GM19035 (cell line): Measurements from ENCODE around the gene RBPMS2.
"Not testable (repeated sequence)": the region's sequence is repeated elsewhere in the genome, so short reads cannot be mapped to it uniquely, and the experiment has no call there.

ENCODE experiments used
- ATAC-seq: cut with Tn5 transposase; IDR thresholded peaks from one replicate; pipeline ENCODE4 v1.9.1; 2021; ENCODE audit not compliant: unreplicated experiment

The RBPMS2 gene

DNA sequence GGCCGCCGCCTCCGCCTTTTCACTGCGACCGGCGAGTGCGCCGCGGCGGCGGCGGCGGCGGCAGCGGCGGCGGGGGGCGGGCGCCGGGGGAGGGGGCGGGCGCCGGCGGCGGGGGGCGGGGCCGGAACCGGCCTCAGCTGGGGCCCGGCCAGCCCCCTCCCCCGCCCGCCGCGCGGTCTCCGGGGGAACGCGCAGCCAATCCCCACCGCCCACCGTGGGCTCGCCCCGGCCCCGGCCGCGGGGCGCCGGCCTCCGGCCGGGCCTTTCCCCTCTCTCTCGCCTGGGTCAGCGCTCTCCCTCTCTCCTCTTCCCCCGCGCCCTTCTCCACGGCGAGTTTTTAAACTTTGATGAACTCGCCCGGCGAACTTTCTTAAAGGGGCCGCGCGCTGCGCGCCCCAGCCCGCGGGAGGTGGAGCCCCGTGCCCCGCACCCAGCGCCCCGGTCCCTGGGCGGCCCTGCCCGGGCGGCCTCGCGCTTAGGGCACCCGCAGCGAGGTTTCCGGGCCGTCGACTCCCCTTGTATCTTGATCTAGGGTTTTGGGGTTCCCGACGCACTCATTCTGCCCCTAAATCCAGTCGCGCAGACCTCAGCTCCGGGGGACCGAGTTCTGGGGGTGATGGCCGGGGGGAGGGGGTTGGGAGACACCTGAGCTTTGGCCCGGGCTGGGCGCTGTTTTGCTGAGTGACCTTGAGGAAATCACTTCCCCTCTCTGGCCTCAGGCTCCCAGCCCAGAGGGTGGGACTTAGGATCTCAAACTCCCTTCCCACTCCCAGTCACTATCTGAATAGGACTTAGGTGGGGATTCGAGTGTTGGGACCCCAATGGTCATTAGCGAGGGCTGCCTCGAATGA, at the start of gene RBPMS2:
RBPMS2 (minus strand) TSS at position 39 of the 851 bp plus-strand sequence. CDS start 270 bp downstream, outside the sequence.
- no peak for ATAC-seq

- no peak for ATAC-seq
These were observed 49.6 kb upstream of the RBPMS2 start for GRCh38 chr15:64824929-64825430.

DNA sequence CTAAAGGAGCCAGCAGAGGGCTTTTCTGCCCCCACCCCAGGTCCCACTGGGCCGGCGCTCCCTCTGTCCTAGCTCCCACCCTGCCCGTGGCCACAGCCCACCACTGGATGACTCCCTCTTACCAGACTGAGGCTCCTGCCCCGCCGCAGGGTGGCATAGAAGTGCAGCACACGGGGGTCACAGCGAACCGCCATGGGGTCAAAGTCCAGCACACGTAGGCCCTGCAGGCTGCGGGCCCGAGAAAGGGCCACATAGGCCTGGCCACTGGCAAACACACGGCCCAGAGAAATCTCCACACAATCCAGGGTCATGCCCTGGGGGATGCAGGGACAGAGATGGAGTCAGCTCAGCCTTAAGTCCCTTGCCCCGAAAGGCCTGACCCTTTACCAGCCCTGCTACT, 41.1 kb upstream of the RBPMS2 start:
- ATAC-seq, result no peak

DNA sequence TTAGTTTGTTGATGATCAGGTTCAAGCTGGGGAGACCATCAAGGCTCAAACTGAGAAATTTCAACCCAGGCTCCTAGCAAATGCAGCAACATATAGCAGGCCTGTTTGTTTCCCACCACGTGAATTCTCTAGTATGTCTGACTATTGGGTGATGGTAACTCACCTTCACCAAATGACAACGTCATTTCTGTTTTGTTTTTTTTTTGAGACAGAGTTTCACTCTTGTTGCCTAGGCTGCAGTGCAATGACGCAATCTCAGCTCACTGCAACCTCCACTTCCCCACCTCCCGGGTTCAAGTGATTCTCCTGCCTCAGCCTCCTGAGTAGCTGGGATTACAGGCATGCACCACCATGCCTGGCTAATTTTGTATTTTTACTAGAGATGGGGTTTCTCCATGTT, 39.6 kb upstream of the RBPMS2 start:
- not testable (repeated sequence) for ATAC-seq

DNA sequence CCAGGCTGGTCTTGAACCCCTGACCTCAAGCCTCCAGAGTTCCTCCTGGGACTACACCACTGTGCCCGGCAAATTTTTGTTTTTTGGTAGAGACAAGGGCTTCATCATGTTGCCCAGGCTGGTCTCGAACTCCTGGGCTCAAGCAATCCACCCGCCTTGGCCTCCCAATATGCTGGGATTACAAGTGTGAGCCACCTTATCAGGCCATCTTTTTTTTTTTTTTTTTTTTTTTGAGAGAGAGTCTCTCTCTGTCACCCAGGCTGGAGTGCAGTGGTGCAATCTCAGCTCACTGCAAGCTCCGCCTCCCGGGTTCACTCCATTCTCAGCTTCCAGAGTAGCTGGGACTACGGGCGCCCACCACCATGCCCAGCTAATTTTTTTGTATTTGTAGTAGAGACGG, 38.9 kb upstream of the RBPMS2 start:
- ATAC-seq, result not testable (repeated sequence)

- ATAC-seq, result no peak
These were observed 37.7 kb upstream of the RBPMS2 start for GRCh38 chr15:64813075-64813474.

- ATAC-seq, result no peak
These were observed 35.3 kb upstream of the RBPMS2 start for GRCh38 chr15:64810497-64811326.

- no peak for ATAC-seq
These were observed 34.5 kb upstream of the RBPMS2 start for GRCh38 chr15:64809649-64810496.

- no peak for ATAC-seq
These were observed 33.5 kb upstream of the RBPMS2 start for GRCh38 chr15:64808785-64809453.

- no peak for ATAC-seq
These were observed 32.4 kb upstream of the RBPMS2 start for GRCh38 chr15:64807751-64808222.

DNA sequence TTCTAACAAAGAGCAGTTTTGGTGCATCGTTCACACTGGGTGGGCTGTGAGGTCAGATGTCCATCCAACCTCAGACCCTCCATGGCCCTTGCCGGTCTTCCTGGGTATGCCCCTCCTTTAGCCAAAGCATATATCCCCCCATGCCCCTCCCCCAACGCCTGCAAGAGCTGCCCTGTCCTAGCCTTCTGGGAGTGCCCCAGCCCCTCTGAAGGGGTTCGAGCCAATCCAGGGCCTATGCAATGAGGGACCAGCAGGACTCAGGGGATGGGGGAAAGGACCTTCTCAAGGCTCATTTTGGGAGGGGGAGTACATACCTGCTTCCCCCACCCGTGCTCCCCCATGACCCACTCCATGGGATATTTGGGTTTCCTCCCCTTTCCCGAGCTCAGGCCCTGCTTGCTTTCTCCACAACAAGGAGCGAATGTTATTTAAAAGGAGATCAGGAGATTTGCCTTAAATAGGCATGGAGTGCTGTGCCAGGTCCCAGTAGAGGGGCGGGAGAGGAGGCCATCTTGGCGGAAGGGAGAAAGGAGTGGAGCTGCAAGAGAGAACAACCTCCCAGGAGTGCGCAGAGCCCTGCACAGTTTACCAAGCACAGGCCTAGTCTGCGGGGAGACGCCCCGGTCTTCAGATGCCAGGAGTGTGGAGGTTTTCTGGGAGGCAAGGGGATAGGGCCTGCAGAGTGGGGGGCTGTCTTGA, 31.8 kb upstream of the RBPMS2 start:
- no peak for ATAC-seq

- no peak for ATAC-seq
These were observed 31.1 kb upstream of the RBPMS2 start for GRCh38 chr15:64806509-64806908.

DNA sequence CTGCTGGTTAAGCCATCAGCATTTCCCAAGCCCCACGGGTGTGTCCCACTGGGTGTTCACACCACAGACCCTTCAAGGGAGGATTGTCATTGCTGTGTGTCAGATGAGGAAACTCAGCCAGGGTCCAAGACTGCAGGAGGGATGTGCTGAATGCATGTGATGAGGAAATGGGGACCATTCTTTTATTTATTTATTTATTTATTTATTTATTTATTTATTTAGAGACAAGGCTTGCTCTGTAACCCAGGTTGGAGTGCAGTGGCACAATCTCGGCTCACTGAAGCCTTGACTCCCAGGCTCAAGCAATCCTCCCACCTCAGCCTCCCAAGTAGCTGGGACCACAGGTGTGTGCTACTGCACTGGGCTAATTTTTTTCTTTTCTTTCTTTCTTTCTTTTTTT, 29.2 kb upstream of the RBPMS2 start:
- ATAC-seq, result no peak

DNA sequence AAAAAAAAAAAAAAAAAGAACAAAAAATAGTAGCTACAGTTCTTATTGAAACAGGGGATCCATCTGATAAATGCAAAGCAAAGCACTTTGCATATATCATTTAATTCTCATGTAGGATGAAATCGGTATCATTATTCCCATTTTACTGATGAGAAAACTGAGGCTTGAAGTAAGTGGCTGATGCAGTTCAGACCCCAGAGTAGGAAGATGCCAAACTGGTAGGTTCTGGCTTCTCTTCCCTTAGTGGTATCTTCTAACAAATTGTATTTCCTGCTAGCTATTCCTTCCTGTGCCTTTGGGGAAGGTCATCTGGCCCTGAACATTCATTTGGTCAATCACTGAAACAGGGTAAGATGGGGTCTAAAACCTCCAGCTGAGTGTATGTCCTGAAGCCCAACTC, 28.1 kb upstream of the RBPMS2 start:
- no peak for ATAC-seq

DNA sequence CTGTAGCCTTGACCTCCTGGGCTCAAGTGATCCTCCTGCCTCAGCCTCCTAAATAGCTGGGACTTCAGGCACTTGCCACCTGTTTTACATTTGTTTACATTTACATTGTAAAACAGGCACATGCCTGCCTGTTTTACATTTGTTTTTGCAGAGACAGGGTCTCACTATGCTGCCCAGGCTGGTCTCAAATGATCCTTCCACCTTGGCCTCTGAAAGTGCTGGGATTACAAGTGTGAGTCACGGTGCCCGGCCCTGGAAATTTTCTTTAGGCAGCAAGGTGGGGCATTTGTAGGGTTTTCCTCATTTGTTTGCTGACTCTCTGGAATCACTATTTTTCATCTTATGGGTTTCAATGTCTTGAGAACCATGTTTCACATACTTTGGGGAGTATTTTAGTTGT, 25.1 kb upstream of the RBPMS2 start:
- ATAC-seq, result no peak

DNA sequence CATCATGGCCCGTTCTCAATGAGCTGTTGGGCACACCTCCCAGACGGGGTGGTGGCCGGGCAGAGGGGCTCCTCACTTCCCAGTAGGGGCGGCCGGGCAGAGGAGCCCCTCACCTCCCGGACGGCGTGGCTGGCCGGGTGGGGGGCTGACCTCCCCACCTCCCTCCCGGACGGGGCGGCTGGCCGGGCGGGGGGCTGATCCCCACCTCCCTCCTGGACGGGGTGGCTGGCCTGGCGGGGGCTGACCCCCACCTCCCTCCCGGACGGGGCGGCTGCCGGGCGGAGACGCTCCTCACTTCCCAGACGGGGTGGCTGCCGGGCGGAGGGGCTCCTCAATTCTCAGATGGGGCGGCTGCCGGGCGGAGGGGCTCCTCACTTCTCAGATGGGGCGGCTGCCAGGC, 23.5 kb upstream of the RBPMS2 start:
- not testable (repeated sequence) for ATAC-seq

DNA sequence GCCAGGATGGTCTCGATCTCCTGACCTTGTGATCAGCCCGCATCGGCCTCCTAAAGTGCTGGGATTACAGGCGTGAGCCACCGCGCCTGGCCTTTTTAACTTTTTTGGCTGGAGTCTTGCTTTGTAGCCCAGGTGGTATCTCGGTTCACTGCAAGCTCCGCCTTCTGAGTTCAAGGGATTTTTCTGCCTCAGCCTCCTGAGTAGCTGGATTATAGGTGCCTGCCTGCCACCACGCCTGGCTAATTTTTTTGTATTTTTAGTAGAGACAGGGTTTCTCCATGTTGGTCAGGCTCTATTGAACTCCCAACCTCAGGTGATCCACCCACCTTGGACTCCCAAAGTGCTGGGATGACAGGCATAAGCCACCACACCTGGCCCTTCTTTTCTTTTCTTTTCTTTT, 20.5 kb upstream of the RBPMS2 start:
- ATAC-seq, result not testable (repeated sequence)

GRCh38 chr15:64795299-64795698, 19.9 kb upstream of the RBPMS2 start:
- ATAC-seq, result not testable (repeated sequence)

DNA sequence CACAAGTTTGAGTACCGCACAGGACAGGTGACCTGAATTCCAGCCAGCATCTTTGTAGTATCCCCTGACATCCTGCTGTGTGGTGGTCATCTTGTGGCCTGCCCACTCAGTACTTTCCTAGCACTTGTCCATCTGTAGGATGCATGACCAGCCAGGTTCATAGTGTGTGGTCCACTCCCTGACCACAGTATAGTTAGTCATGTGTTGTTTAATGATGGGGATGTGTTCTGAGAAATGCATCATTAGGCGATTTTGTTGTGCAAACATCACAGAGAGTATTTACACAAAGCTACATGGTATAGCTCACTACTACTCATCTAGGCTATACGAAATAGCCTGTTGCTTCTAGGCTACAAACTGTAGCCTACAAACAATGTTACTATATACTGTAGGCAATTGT, 16.9 kb upstream of the RBPMS2 start:
- ATAC-seq, result no peak

GRCh38 chr15:64791401-64791800, 16.0 kb upstream of the RBPMS2 start:
- no peak for ATAC-seq
